UCSD-AML1 (cell line): ENCODE data around the gene OR6A2.
A peak's percentile ranks its signal among the peaks of the same experiment; 100 is the strongest.

Source experiments
- DNase-seq: peaks from one replicate; lab custom pipeline; 2025; ENCODE audit not compliant: unreplicated experiment; lab: John Stamatoyannopoulos, UW

The OR6A2 gene

GRCh38 chr11:6757373-6757967 lies 42.0 kb downstream of the OR6A2 start:
- DNase-seq = peak; percentile 28

GRCh38 chr11:6755953-6756347 lies 43.5 kb downstream of the OR6A2 start:
- DNase-seq = no peak

GRCh38 chr11:6755303-6755952 lies 44.1 kb downstream of the OR6A2 start:
- no peak for DNase-seq

- no peak for DNase-seq
Observed at GRCh38 chr11:6747097-6747668, 52.3 kb downstream of the OR6A2 start.

- no peak for DNase-seq
Observed at GRCh38 chr11:6746626-6747025, 52.9 kb downstream of the OR6A2 start.

GRCh38 chr11:6746086-6746618 lies 53.3 kb downstream of the OR6A2 start:
- peak; percentile 21 for DNase-seq

GRCh38 chr11:6745465-6746015 lies 53.9 kb downstream of the OR6A2 start:
- DNase-seq = no peak

- DNase-seq = no peak
Observed at GRCh38 chr11:6745018-6745417, 54.5 kb downstream of the OR6A2 start.

GRCh38 chr11:6742260-6742659 lies 57.2 kb downstream of the OR6A2 start:
- no peak for DNase-seq
